Ovary (tissue), 3 donors: ENCODE data around the gene FBXL22.

Source experiments
- EP300 ChIP-seq: sonication (generic); formaldehyde crosslinking; IDR thresholded peaks from one replicate; pipeline ENCODE4 v1.6.1; 2017; ENCODE audit warnings: antibody characterized with exemption
- POLR2A ChIP-seq: fragments of 450-650 bp; IDR thresholded peaks from one replicate; pipeline ENCODE4 v1.6.1; 2017; ENCODE audit warnings: antibody characterized with exemption, mild to moderate bottlenecking, moderate library complexity
- TF ChIP-seq, protein P1 (sequence below), 3 donors: fragments of 450-650 bp in 2 of 3; fragments of 200-600 bp in 1 of 3; IDR thresholded peaks; one replicate each; pipeline versions ENCODE4 v1.5.1 to v1.8.0; 2016 to 2022; ENCODE audit warnings: antibody characterized with exemption in 3 of 3, mild to moderate bottlenecking in 1 of 3
- donor health status: DM: no; HTN: no; CAD: no.

DNA sequence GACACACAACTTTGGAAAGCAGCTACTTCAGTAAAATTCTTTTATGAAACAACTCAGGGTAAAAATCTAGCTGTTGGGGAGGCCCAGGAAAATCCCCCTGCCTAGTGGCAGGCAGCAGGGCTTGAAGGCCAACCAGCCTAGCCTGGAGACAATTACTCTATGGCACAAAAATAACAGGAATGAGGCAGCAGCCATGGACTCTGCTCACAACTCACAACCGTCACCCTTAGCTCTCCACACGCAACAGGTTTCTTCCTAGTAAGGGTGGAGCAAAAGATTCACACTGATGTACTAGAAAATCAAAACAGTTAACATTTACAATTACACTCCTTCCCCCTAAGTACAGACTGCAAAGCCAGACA lies 530 bp upstream of the FBXL22 start:
- TF ChIP-seq, protein P1, sequence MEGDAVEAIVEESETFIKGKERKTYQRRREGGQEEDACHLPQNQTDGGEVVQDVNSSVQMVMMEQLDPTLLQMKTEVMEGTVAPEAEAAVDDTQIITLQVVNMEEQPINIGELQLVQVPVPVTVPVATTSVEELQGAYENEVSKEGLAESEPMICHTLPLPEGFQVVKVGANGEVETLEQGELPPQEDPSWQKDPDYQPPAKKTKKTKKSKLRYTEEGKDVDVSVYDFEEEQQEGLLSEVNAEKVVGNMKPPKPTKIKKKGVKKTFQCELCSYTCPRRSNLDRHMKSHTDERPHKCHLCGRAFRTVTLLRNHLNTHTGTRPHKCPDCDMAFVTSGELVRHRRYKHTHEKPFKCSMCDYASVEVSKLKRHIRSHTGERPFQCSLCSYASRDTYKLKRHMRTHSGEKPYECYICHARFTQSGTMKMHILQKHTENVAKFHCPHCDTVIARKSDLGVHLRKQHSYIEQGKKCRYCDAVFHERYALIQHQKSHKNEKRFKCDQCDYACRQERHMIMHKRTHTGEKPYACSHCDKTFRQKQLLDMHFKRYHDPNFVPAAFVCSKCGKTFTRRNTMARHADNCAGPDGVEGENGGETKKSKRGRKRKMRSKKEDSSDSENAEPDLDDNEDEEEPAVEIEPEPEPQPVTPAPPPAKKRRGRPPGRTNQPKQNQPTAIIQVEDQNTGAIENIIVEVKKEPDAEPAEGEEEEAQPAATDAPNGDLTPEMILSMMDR (IDR thresholded peaks at IDR 0.05), result no peak
- TF ChIP-seq EP300, result no peak
- TF ChIP-seq POLR2A, result no peak
